Fibroblast of pulmonary artery (primary cell): ENCODE results near the gene LSM14B.

Experiments
- DNase-seq: peaks from one replicate; pipeline ENCODE4 v3.0.0-alpha.2; 2010; ENCODE audit warnings: low read depth
- H3K4me3 ChIP-seq: replicated peaks from 2 replicates; pipeline ENCODE4 v1.5.1; 2011; ENCODE audit warnings: low read depth, mild to moderate bottlenecking, control low read depth, low read length, moderate library complexity
- TF ChIP-seq, protein P1 (sequence below): IDR thresholded peaks from 2 replicates; pipeline ENCODE4 v1.5.1; 2011; ENCODE audit warnings: mild to moderate bottlenecking, control low read depth, low read length, inconsistent platforms; ENCODE audit errors: missing control alignments

The LSM14B gene

DNA sequence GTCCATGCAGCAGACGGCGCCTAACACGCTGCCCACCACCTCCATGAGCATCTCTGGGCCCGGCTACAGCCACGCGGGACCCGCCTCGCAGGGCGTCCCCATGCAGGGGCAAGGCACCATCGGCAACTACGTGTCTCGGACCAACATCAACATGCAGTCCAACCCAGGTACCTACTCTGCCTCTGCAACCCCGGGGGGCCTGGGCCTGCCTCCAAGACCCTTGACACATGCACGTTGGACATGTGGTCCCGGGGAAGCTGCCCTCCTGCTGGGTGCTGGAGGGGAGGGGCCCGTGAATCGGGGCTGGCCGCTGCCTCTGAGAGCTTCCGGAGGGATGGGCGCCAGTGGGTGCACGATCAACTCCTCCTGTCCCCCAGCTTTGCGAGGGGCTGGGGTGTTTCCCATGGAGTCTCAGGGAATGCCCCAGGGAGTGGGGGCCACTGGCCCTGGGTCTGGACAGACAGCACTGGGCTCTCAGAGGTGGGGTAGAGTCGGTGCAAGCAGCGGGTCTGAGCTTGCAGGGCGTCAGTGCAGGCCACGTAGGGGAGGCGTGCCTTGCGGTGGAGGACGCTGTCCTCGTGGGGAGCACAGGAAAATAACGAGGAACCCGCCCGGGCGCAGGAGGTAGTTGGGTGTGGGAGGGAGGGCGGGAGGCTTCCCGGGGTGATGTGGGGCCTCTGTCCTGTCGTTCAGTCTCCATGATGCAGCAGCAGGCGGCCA is 40.6 kb downstream of the LSM14B start:
- no peak for DNase-seq

DNA sequence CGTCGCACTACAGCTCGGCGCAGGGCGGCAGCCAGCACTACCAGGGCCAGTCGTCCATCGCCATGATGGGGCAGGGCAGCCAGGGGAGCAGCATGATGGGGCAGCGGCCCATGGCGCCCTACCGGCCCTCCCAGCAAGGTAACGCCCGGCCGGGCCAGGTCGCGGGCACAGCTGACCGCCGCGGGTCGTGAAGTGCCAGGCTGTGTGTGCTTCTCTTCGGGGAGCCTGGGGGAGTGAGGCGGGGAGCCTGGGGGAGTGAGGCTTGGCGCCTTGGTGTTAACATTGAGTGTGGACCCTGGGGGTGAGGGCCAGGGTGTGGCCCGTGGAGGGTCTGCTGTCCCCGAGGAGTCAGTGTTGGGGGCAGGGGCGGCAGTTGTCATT is 41.2 kb downstream of the LSM14B start:
- no peak for DNase-seq
- TF ChIP-seq, protein P1, sequence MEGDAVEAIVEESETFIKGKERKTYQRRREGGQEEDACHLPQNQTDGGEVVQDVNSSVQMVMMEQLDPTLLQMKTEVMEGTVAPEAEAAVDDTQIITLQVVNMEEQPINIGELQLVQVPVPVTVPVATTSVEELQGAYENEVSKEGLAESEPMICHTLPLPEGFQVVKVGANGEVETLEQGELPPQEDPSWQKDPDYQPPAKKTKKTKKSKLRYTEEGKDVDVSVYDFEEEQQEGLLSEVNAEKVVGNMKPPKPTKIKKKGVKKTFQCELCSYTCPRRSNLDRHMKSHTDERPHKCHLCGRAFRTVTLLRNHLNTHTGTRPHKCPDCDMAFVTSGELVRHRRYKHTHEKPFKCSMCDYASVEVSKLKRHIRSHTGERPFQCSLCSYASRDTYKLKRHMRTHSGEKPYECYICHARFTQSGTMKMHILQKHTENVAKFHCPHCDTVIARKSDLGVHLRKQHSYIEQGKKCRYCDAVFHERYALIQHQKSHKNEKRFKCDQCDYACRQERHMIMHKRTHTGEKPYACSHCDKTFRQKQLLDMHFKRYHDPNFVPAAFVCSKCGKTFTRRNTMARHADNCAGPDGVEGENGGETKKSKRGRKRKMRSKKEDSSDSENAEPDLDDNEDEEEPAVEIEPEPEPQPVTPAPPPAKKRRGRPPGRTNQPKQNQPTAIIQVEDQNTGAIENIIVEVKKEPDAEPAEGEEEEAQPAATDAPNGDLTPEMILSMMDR: no peak
- no peak overlapping the region for H3K4me3 ChIP-seq

More for the DNA sequence above, 40.6 kb downstream of the LSM14B start:
- TF ChIP-seq, protein P1: no peak
- H3K4me3 ChIP-seq: no peak overlapping the region

- H3K4me3 ChIP-seq: no peak overlapping the region
- TF ChIP-seq, protein P1: no peak
- no peak for DNase-seq
Measured at GRCh38 chr20:62163986-62164762, 41.9 kb downstream of the LSM14B start.

GRCh38 chr20:62164879-62165761 is 42.8 kb downstream of the LSM14B start:
- no peak overlapping the region for H3K4me3 ChIP-seq
- DNase-seq: no peak
- TF ChIP-seq, protein P1: no peak

GRCh38 chr20:62165762-62166399 is 43.6 kb downstream of the LSM14B start:
- TF ChIP-seq, protein P1: no peak
- peak; percentile 34 for DNase-seq
- no peak overlapping the region for H3K4me3 ChIP-seq

DNA sequence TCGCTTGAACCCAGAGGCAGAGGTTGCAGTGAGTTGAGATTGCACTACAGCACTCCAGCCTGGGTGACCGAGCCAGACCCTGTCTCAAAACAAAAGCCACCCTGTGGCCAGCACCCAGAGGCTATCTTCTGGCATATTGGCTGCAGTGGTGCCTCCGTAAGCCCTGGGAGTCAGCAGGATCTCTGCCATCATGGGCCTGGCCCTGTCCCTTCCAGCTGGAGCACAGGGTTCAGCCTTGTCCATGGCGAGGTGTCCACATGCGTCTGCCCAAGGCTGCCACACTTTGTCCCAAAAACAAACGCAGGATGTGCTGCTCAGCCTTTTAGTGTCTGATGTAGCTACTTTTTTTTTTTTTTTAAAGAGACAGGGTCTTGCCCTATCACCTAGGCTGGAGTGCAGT is 45.2 kb downstream of the LSM14B start:
- no peak for DNase-seq
- TF ChIP-seq, protein P1: no peak
- no peak overlapping the region for H3K4me3 ChIP-seq
